NB4 (cell line): Measurements from ENCODE around the gene C20orf144.

Experiments used
- CTCF ChIP-seq: IDR thresholded peaks from one replicate; pipeline ENCODE4 v1.5.1; 2012; ENCODE audit warnings: low read depth, low read length
- MYC ChIP-seq: IDR thresholded peaks from 2 replicates; pipeline ENCODE4 v1.6.1; 2011; ENCODE audit warnings: low read depth, low read length
- POLR2A ChIP-seq: IDR thresholded peaks from 2 replicates; pipeline ENCODE4 v1.6.1; 2011; ENCODE audit warnings: mild to moderate bottlenecking; ENCODE audit not compliant: insufficient read length; ENCODE audit errors: extremely low read depth

GRCh38 chr20:33653218-33653899, 8.8 kb upstream of the C20orf144 start:
- TF ChIP-seq CTCF (peak; percentile 95), POLR2A (no peak), MYC (no peak)
